ENCODE results near the gene MAML2.

MAML2 gene

DNA sequence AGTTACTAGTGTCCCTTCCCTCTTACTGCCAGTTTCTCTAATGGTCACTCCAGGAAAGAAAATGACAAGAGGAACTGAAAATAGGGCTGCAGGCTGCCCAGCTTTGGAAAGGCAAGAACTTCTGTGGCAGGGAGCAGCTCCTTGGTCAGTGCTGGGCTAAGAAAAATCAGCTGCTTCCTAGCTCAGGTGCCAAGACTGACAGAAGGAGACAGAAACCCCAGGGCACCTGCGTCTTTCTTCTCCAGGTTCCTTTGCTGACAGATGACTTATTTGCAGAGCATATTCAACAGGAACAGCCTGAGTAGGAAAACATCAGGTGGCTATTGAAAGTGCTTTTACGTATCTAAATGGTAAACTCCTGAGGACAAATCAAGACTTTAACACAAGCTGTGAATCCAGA is 25.4 kb downstream of the MAML2 start:
- Mint-ChIP-seq H3K4me1 (ENCODE audit: low read depth) (peaks cover 96% of the 10 kb centered on the region), H3K27ac (peak overlapping the region; percentile 74)

DNA sequence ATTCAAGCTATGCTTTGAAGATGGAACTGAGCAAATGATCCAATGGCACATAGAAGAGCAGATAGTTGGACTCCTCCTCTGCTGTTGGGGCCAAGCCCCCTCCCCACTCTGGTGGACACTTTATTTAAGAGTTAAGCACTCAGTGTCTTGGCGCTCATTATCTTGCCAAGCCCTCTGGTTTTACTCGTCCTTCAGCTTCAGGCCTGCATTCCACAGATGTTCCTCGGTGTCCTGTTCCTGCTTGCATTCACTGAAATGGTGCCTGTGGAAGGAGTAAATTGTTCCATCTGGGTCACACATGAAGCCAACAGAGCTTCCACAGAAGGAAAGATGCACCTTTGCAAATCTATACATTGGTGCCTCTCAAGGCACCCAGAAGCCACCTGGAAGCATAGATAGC is 26.1 kb downstream of the MAML2 start:
- H3K27me3 Mint-ChIP-seq: no peaks in the 10 kb centered on the region
- no peak overlapping the region for H3K4me3 Mint-ChIP-seq
- peaks cover 21% of the 10 kb centered on the region for H3K36me3 Mint-ChIP-seq
- no peaks in the 10 kb centered on the region for H3K9me3 Mint-ChIP-seq (ENCODE audit: low read depth)
- H3K4me1 Mint-ChIP-seq (ENCODE audit: low read depth): peaks cover 95% of the 10 kb centered on the region
- H3K27ac Mint-ChIP-seq: peak overlapping the region; percentile 74

More for the DNA sequence above, 25.4 kb downstream of the MAML2 start:
- no peaks in the 10 kb centered on the region for H3K27me3 Mint-ChIP-seq
- peaks cover 24% of the 10 kb centered on the region for H3K36me3 Mint-ChIP-seq
- no peaks in the 10 kb centered on the region for H3K9me3 Mint-ChIP-seq (ENCODE audit: low read depth)
- H3K4me3 Mint-ChIP-seq: no peak overlapping the region

DNA sequence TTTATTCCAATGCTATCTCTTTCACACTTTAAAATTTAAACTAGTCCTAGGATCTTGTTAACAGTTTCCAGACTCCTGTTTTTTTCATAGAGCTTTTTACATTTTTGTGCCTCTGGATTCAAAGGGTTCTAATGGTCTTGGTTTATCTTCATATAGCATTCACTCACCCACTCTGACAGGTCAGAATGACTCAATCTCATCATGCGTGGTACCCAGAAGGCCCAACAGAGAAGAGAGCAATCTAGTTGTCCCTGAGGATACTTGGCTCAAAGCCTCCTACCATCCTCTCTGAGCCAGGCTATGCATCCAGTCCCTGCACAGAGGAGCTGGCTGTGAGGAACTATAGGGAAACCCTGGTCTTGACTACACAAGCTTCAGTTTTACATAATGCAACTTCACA is 27.5 kb downstream of the MAML2 start:
- H3K4me1 Mint-ChIP-seq (ENCODE audit: low read depth): peaks cover 95% of the 10 kb centered on the region
- H3K27me3 Mint-ChIP-seq: no peaks in the 10 kb centered on the region
- peaks cover 16% of the 10 kb centered on the region for H3K36me3 Mint-ChIP-seq
- no peaks in the 10 kb centered on the region for H3K9me3 Mint-ChIP-seq (ENCODE audit: low read depth)
- H3K27ac Mint-ChIP-seq: peak overlapping the region; percentile 90
- no peak overlapping the region for H3K4me3 Mint-ChIP-seq

DNA sequence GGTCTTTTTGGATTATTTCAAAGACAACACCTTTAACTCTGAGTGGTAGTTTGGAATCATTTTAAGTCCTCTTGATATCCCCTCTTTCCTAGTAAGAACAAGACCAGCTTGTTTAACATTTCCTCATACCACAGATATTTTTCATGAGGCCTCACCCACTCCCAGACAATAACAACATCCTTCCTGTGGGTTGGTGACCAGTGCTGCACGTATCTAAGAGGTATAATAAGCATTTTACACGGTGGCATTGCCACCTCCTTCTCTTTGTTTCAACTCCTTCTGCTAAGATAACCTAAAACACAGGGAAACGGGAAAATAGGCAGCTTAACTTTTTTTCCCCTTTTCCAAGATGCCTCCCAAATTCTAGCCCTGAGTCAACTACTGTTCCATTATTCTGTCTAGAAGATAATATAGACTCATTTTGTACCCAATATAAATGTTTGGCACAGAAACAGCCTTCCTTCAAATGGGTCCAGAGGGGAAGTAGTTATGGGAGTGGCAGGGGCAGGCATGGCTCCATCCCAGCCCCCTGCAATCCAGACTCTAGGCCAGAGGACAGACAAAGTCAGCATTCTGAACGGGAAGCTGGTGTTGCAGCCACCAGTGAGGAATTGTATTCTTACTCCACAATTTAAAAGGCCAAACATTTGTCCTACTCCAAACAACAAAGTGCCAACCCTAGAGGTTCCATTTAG is 28.5 kb downstream of the MAML2 start:
- Mint-ChIP-seq H3K36me3 (peaks cover 15% of the 10 kb centered on the region), H3K4me1 (ENCODE audit: low read depth) (peaks cover 94% of the 10 kb centered on the region), H3K27ac (peak overlapping the region; percentile 73), H3K27me3 (no peaks in the 10 kb centered on the region), H3K9me3 (ENCODE audit: low read depth) (no peaks in the 10 kb centered on the region), H3K4me3 (peak overlapping the region; percentile 1)

DNA sequence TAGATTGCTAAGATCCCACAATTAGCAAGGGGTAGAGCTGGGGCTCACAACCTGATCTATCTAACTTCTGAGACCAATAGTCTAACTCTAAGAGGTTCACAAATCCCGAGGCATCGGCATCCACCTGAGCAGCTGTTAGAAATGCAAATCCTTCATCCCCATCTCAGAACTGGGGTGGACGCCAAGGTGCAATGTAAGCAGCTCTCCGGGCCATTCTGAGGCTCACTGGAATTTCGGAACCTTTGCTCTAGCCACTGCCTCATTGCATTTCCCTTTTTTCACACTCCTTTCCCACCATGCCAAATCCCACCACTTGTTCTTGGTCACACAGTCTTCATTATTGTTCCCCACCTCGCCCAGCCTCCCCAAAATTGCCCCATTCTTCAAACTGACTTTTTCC is 29.8 kb downstream of the MAML2 start:
- no peaks in the 10 kb centered on the region for H3K27me3 Mint-ChIP-seq
- H3K4me1 Mint-ChIP-seq (ENCODE audit: low read depth): peaks cover 94% of the 10 kb centered on the region
- no peaks in the 10 kb centered on the region for H3K9me3 Mint-ChIP-seq (ENCODE audit: low read depth)
- H3K4me3 Mint-ChIP-seq: no peak overlapping the region
- H3K27ac Mint-ChIP-seq: peak overlapping the region; percentile 77
- H3K36me3 Mint-ChIP-seq: peaks cover 15% of the 10 kb centered on the region

DNA sequence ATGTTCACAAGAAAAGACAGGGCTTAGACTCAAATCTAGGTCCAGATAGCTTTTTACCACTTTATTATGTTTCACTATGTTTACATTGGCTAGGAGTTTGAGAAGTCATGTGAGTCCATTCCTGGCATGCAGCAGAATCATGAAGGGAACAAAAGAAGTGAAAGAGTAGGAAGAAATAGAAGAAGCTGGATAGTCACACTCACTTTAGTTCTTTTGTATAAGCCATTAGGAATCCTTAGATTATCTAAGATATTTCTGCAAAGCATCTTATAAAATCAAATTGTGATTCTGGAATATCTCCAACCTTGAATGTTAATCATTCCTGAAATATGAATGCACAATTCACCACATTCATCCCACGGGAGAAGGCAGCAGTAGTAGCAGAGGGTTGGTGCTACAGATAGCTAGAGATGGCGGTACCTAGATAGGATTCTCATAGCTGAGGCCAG is 31.9 kb downstream of the MAML2 start:
- Mint-ChIP-seq H3K27me3 (no peaks in the 10 kb centered on the region), H3K27ac (peak overlapping the region; percentile 59), H3K9me3 (ENCODE audit: low read depth) (no peaks in the 10 kb centered on the region), H3K4me3 (no peak overlapping the region), H3K36me3 (peaks cover 10% of the 10 kb centered on the region), H3K4me1 (ENCODE audit: low read depth) (peaks cover 93% of the 10 kb centered on the region)

DNA sequence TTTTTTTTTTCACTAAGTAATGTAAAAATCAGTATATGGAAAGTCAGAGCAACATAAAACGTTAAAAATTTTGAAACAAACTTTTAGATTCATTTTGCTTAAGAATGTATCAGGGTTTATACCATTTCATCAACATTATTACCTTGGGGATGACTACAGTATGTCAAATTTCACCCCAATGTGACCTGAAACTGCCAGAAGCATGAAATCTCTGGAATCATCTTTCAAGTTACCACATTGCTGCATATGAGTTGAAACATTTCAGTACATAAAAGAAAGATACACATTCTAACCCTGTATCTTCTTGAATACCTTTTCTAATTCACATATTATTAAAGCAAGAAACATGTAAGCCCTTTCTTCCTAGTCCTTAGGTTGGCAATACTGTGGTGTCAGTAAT is 32.8 kb downstream of the MAML2 start:
- no peaks in the 10 kb centered on the region for H3K27me3 Mint-ChIP-seq
- peaks cover 8% of the 10 kb centered on the region for H3K36me3 Mint-ChIP-seq
- peaks cover 90% of the 10 kb centered on the region for H3K4me1 Mint-ChIP-seq (ENCODE audit: low read depth)
- H3K4me3 Mint-ChIP-seq: no peak overlapping the region
- H3K27ac Mint-ChIP-seq: no peak overlapping the region
- H3K9me3 Mint-ChIP-seq (ENCODE audit: low read depth): no peaks in the 10 kb centered on the region

DNA sequence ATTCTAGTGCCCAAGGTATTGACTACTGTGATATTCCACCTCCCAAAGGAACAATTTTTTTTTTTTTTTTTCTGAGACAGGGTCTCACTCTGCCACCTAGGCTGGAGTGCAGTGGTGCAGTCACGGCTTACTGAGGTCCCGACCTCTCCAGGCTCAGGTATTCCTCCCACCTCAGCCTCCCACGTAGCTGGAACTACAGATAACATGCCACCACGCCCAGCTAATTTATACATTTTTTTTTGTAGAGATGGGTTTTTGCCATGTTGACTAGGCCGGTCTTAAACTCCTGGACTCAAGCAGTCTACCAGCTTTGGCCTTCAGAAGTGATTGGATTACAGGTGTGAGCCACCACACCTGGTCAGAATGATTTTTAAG is 33.4 kb downstream of the MAML2 start:
- H3K27ac Mint-ChIP-seq: peak overlapping the region; percentile 84
- peaks cover 5% of the 10 kb centered on the region for H3K36me3 Mint-ChIP-seq
- peaks cover 89% of the 10 kb centered on the region for H3K4me1 Mint-ChIP-seq (ENCODE audit: low read depth)
- no peak overlapping the region for H3K4me3 Mint-ChIP-seq
- H3K27me3 Mint-ChIP-seq: no peaks in the 10 kb centered on the region
- no peaks in the 10 kb centered on the region for H3K9me3 Mint-ChIP-seq (ENCODE audit: low read depth)

DNA sequence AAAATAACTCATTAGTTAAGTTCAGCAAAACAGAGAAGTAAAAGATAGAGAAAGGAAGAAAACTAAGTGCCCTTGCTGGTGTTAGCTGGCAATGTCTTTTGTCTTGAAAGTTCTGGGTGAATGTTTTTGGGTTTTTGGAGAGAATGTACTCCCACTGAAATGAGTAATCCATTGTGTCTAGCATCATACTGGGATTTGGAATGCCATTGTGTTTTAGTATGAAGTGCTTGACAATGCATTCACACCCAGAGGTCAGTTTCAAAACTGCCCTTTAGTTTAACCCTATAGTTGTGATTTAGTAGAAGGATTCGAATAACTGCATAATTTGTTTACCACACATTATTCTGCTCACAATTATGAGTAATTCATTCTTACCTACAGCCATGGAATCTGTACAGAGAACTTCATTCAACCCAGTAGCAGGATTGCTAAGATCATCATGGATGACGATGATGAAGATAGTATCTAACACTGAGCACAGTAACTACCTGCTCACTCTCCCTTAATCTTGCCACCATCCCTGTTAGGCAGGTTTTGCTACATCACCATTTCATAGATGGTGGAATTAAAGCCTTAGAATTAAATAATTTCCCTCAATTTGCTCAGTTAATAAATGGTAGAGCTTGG is 33.9 kb downstream of the MAML2 start:
- H3K9me3 Mint-ChIP-seq (ENCODE audit: low read depth): no peaks in the 10 kb centered on the region
- H3K36me3 Mint-ChIP-seq: peaks cover 5% of the 10 kb centered on the region
- peak overlapping the region; percentile 35 for H3K4me3 Mint-ChIP-seq
- H3K4me1 Mint-ChIP-seq (ENCODE audit: low read depth): peaks cover 89% of the 10 kb centered on the region
- peak overlapping the region; percentile 84 for H3K27ac Mint-ChIP-seq
- H3K27me3 Mint-ChIP-seq: no peaks in the 10 kb centered on the region

DNA sequence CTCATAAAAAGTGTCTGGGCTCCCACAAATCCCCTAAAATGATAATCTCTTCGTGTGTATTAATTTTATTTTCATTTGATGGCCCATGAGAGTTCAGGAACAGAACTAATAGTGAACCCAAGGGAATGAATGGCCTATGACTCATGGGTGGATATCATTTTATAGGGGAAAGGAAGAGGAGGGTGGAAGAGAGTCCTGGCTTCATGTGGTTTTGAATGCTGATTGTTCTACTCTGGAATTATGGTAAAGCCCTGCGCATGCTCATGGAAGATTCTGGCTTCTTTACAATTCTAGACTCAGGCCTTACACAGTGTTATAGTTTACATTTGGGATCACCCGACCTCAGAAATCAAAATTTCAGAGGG is 35.2 kb downstream of the MAML2 start:
- H3K36me3 Mint-ChIP-seq: peaks cover 5% of the 10 kb centered on the region
- H3K9me3 Mint-ChIP-seq (ENCODE audit: low read depth): no peaks in the 10 kb centered on the region
- H3K27ac Mint-ChIP-seq: peak overlapping the region; percentile 58
- H3K4me3 Mint-ChIP-seq: peak overlapping the region; percentile 68
- peaks cover 90% of the 10 kb centered on the region for H3K4me1 Mint-ChIP-seq (ENCODE audit: low read depth)
- H3K27me3 Mint-ChIP-seq: no peaks in the 10 kb centered on the region

DNA sequence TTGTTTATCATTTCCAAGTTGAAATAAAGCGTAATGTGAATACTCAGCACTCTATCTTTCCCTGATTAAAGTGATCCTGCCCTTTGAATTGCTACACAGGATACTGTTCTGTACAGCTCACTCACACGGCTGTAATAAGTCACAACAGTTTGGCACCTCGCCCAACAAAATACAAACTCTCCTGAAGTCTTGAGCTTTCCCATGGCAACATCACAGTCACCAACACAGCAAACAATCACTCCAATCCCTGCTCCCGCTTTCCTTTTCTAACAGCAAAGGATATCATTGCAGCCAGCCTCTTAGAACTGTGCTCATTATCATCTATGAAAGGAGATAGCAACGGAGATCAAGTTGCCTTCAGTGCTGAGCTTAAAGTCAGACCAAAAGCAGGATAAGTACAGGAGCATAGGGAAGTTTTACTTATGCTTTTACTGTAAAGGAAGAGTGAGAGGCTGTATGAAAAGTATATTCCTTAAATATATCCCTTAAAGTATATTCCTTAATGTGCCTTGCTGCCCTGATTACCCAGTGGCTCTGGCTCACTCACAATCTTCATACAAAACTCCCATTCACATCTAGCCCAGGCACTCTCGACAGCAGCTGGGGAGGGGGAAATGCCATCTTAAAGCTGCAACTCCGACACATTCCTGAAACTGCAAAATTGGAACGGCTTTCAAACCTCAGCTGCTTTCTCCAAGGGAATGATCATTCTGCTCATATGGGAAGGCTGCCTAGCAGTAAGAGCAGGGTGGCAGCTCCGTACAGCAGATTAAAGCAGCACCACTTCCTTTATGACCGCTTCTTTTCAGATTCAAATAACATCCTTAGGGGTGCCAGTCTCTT is 35.8 kb downstream of the MAML2 start:
- Mint-ChIP-seq H3K4me3 (peak overlapping the region; percentile 68), H3K36me3 (peaks cover 5% of the 10 kb centered on the region), H3K27ac (peak overlapping the region; percentile 78), H3K4me1 (ENCODE audit: low read depth) (peaks cover 91% of the 10 kb centered on the region), H3K27me3 (no peaks in the 10 kb centered on the region), H3K9me3 (ENCODE audit: low read depth) (no peaks in the 10 kb centered on the region)

DNA sequence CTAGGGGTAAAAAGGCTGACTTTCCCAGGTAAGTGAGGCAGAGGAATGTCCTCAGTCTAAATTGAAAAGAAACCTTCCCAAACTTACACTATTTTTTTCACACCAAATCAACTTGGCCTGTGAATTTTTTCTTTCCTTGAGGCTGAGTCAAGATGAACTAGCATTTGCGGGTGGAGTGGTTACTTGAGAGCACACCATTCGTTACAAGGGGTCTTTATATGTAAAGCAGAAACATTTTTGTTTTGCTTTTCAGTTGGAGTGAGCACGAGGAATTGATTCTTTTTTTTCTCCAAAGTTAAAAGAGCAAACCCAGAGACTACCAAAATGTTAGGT is 36.4 kb downstream of the MAML2 start:
- H3K27me3 Mint-ChIP-seq: no peaks in the 10 kb centered on the region
- peaks cover 5% of the 10 kb centered on the region for H3K36me3 Mint-ChIP-seq
- no peaks in the 10 kb centered on the region for H3K9me3 Mint-ChIP-seq (ENCODE audit: low read depth)
- peaks cover 92% of the 10 kb centered on the region for H3K4me1 Mint-ChIP-seq (ENCODE audit: low read depth)
- peak overlapping the region; percentile 68 for H3K4me3 Mint-ChIP-seq
- H3K27ac Mint-ChIP-seq: peak overlapping the region; percentile 78

DNA sequence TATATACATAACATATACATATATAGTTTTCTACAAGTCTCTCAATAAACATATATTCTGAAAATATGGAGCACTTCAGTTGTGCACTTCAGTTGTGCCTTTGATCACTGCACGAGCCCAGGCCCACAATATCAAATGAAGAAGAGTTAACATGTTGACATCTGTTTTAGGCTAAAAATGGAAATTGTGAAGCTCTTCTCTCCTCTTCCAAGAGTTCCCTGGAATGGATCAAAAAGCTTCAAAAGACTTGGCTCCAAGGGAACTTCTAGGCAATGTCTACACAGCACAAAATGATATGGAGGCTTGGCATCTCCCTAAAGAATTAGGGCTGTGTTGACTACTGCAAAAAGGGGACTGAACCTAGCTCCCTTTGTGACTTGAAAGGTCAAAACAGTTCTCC is 36.9 kb downstream of the MAML2 start:
- H3K9me3 Mint-ChIP-seq (ENCODE audit: low read depth): no peaks in the 10 kb centered on the region
- peaks cover 92% of the 10 kb centered on the region for H3K4me1 Mint-ChIP-seq (ENCODE audit: low read depth)
- H3K27ac Mint-ChIP-seq: no peak overlapping the region
- H3K4me3 Mint-ChIP-seq: no peak overlapping the region
- peaks cover 5% of the 10 kb centered on the region for H3K36me3 Mint-ChIP-seq
- H3K27me3 Mint-ChIP-seq: no peaks in the 10 kb centered on the region

DNA sequence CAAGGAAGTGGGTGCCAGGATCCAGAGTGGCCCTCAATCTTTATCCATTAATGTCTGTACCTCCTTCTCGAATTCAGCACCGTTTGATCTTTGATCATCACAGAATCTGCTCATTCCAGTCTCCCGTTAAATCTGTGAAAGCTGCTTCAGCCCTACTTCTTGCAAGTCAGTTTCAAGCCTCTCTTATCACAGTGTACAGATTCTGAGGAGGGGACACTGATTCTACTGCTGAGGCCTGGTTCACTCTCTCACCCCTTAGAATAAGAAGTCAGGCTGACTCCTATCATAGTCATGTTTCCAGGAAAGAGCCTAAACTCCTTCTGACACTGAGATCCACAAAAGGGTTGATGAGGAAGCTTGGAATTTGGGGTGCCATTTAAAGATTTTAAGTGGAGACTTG is 39.0 kb downstream of the MAML2 start:
- Mint-ChIP-seq H3K27me3 (no peaks in the 10 kb centered on the region), H3K36me3 (peaks cover 10% of the 10 kb centered on the region), H3K4me3 (peak overlapping the region; percentile 39), H3K9me3 (ENCODE audit: low read depth) (no peaks in the 10 kb centered on the region), H3K27ac (peak overlapping the region; percentile 83), H3K4me1 (ENCODE audit: low read depth) (peaks cover 92% of the 10 kb centered on the region)

DNA sequence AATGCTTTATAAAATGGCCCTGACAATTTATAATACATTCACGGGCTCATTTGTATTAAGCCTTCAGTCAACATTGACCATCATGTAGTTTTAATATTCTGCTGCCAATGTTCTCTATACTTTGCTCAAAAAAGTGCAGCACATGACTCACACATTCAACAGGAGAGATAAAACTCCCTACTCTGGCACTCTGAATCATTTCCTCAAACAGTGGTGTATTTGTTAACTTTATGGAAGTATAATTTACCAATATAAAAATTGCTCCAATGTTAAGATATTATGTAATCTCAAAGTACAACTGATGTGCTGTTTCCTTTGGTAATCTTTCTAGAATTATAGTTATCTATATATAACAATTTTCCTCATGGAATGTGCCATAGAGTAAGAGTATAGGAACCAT is 39.9 kb downstream of the MAML2 start:
- Mint-ChIP-seq H3K27me3 (no peaks in the 10 kb centered on the region), H3K36me3 (peaks cover 10% of the 10 kb centered on the region), H3K4me3 (no peak overlapping the region), H3K9me3 (ENCODE audit: low read depth) (no peaks in the 10 kb centered on the region), H3K4me1 (ENCODE audit: low read depth) (peaks cover 87% of the 10 kb centered on the region), H3K27ac (no peak overlapping the region)

Data from activated naive CD8-positive, alpha-beta T cell (primary cell).